Fibroblast of lung (primary cell): ENCODE measurements around the gene BMP6. TPM values are rescaled to one million over a fixed set of nuclear protein-coding genes. Genes with fewer than 3 reads are reported as not detected.

ENCODE experiments used
- DNase-seq, 2 donors: peaks; one replicate each; pipeline versions ENCODE4 v3.0.0 to v3.0.0-alpha.2; 2010; ENCODE audit warnings: low read depth in 2 of 2
- H2AFZ ChIP-seq: 2 replicates; pipeline ENCODE4 v1.5.1; 2012; ENCODE audit warnings: low read length, control low read depth, inconsistent platforms
- H3K27ac ChIP-seq: 2 replicates; pipeline ENCODE4 v1.5.1; 2011; ENCODE audit warnings: low read length, control low read depth; ENCODE audit not compliant: insufficient read depth
- H3K27me3 ChIP-seq: 2 replicates; pipeline ENCODE4 v1.5.1; 2011; ENCODE audit warnings: mild to moderate bottlenecking, low read length; ENCODE audit not compliant: control insufficient read depth, insufficient read depth
- H3K36me3 ChIP-seq: 2 replicates; pipeline ENCODE4 v1.5.1; 2011; ENCODE audit warnings: low read length; ENCODE audit not compliant: control insufficient read depth, insufficient read depth
- H3K4me1 ChIP-seq: 2 replicates; pipeline ENCODE4 v1.5.1; 2011; ENCODE audit warnings: low read length; ENCODE audit not compliant: control insufficient read depth, insufficient read depth; ENCODE audit errors: extremely low read depth
- H3K4me2 ChIP-seq: 2 replicates; pipeline ENCODE4 v1.5.1; 2011; ENCODE audit warnings: low read length, control low read depth; ENCODE audit not compliant: insufficient read depth; ENCODE audit errors: extremely low read depth
- H3K4me3 ChIP-seq, 4 experiments: fragments of 200-600 bp in 1 of 4; sonication (generic) in 1 of 4; replicated peaks in 1 of 4; 2 replicates each; pipeline ENCODE4 v1.5.1; 2011 to 2016; ENCODE audit warnings: low read length in 4 of 4, low read depth in 3 of 4, mild to moderate bottlenecking in 3 of 4, control low read depth in 2 of 4, inconsistent platforms in 1 of 4, mixed read lengths in 1 of 4; ENCODE audit not compliant: insufficient read depth in 1 of 4; ENCODE audit errors: control extremely low read depth in 1 of 4
- H3K79me2 ChIP-seq: 2 replicates; pipeline ENCODE4 v1.5.1; 2012; ENCODE audit warnings: mild to moderate bottlenecking, low read length, inconsistent platforms; ENCODE audit not compliant: control insufficient read depth, insufficient read depth
- H3K9ac ChIP-seq: 2 replicates; pipeline ENCODE4 v1.5.1; 2011; ENCODE audit warnings: mild to moderate bottlenecking, low read length, control low read depth; ENCODE audit not compliant: insufficient read depth
- H3K9me3 ChIP-seq: 2 replicates; pipeline ENCODE4 v1.5.1; 2012; ENCODE audit warnings: low read depth, low read length; ENCODE audit not compliant: control insufficient read depth, insufficient read depth
- H4K20me1 ChIP-seq: 2 replicates; pipeline ENCODE4 v1.5.1; 2011; ENCODE audit warnings: low read length; ENCODE audit not compliant: control insufficient read depth, insufficient read depth; ENCODE audit errors: extremely low read depth
- CTCF ChIP-seq, 2 donors: IDR thresholded peaks in 1 of 2; conservative IDR thresholded peaks in 1 of 2; 1 replicate in 1 of 2; 2 replicates in 1 of 2; pipeline ENCODE4 v1.5.1; 2011 to 2012; ENCODE audit warnings: low read length in 2 of 2, control low read depth in 1 of 2, inconsistent platforms in 1 of 2, low read depth in 1 of 2, mild to moderate bottlenecking in 1 of 2
- EZH2 ChIP-seq: IDR thresholded peaks from 2 replicates; pipeline ENCODE4 v1.5.1; 2012; ENCODE audit warnings: low read length, control low read depth, mild to moderate bottlenecking; ENCODE audit errors: missing control alignments
- polyA plus RNA-seq, 2 donors: library from polyadenylated mRNA; depleted of rRNA in 1 of 2; stranded (reverse) in 1 of 2; unstranded in 1 of 2; fragments of >200 nt; gene quantifications; 2 replicates each; pipeline ENCODE4 v1.2.1, GENCODE V29; 2011 to 2012; ENCODE audit warnings: missing spikeins in 1 of 2
- total RNA-seq: library from RNA; depleted of rRNA; stranded (reverse); fragments of >200 nt; gene quantifications from 2 replicates; pipeline ENCODE4 v1.2.1, GENCODE V29; 2014

BMP6 gene
- total and polyA plus RNA-seq, 2 donors (not counting 1 experiment from before 2014, with no cell fraction given) = under 0.01 to 0.20 TPM

DNA sequence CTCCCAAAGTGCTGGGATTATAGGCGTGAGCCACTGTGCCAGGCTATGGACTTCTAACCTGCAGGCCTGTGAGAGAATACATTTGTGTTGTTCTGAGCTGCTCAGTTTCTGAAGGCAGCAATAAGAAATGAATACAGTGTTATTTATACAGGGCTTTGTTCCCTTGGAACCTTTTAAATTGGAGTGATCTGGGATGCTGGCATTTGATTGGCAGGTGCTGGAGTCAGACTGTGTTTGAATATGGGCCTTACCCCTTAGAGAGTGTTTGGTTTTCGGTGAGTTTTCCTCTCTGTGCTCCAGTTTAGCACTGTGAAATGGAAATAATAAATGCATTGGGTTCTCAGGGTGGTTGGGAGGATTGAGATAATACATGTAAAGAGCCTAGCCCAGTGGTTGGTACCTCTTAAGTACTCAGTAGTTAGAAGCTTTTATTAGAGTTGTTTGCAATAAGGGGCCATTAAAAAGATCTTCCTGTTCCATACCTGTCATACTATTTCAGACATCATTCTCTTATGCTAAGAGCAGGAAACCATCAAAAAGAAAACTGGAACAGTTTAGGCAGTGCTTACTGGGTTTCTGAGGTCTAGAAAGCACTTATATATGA lies 22.1 kb downstream of the BMP6 start:
- H4K20me1 ChIP-seq = no peaks in the 10 kb centered on the region
- no peaks in the 10 kb centered on the region for H3K36me3 ChIP-seq
- TF ChIP-seq CTCF (conservative IDR thresholded peaks at IDR 0.05 in 1 of 2, IDR thresholded peaks at IDR 0.05 in 1 of 2; ENCODE audit: low read depth in 1 of 2, low read length in 2 of 2) (no peak), EZH2 (no peak)
- no peak for DNase-seq
- H3K4me3 ChIP-seq = no peak overlapping the region
- no peaks in the 10 kb centered on the region for H3K9me3 ChIP-seq
- H3K9ac ChIP-seq = no peak overlapping the region
- H3K79me2 ChIP-seq = no peaks in the 10 kb centered on the region
- H3K27me3 ChIP-seq = no peaks in the 10 kb centered on the region
- H3K27ac ChIP-seq = no peak overlapping the region
- H2AFZ ChIP-seq = no peak overlapping the region
- H3K4me1 ChIP-seq = no peaks in the 10 kb centered on the region
- no peak overlapping the region for H3K4me2 ChIP-seq

- Histone ChIP-seq H3K4me1 (no peaks in the 10 kb centered on the region), H3K9me3 (no peaks in the 10 kb centered on the region), H3K9ac (no peak overlapping the region), H3K36me3 (no peaks in the 10 kb centered on the region), H3K79me2 (no peaks in the 10 kb centered on the region), H4K20me1 (no peaks in the 10 kb centered on the region), H2AFZ (no peak overlapping the region), H3K27me3 (no peaks in the 10 kb centered on the region), H3K4me3 (no peak overlapping the region), H3K4me2 (no peak overlapping the region), H3K27ac (no peak overlapping the region)
- TF ChIP-seq CTCF (conservative IDR thresholded peaks at IDR 0.05 in 1 of 2, IDR thresholded peaks at IDR 0.05 in 1 of 2; ENCODE audit: low read depth in 1 of 2, low read length in 2 of 2) (no peak), EZH2 (no peak)
- no peak for DNase-seq
Observed at GRCh38 chr6:7749478-7749877, 23.6 kb downstream of the BMP6 start.

- no peak for DNase-seq
- no peak overlapping the region for H2AFZ ChIP-seq
- no peaks in the 10 kb centered on the region for H4K20me1 ChIP-seq
- H3K27ac ChIP-seq = no peak overlapping the region
- no peaks in the 10 kb centered on the region for H3K36me3 ChIP-seq
- H3K9me3 ChIP-seq = no peaks in the 10 kb centered on the region
- TF ChIP-seq CTCF (conservative IDR thresholded peaks at IDR 0.05 in 1 of 2, IDR thresholded peaks at IDR 0.05 in 1 of 2; ENCODE audit: low read depth in 1 of 2, low read length in 2 of 2) (no peak), EZH2 (no peak)
- no peak overlapping the region for H3K4me3 ChIP-seq
- H3K4me2 ChIP-seq = no peak overlapping the region
- H3K9ac ChIP-seq = no peak overlapping the region
- H3K4me1 ChIP-seq = no peaks in the 10 kb centered on the region
- no peaks in the 10 kb centered on the region for H3K27me3 ChIP-seq
- H3K79me2 ChIP-seq = no peaks in the 10 kb centered on the region
Observed at GRCh38 chr6:7750197-7750596, 24.3 kb downstream of the BMP6 start.
